Adipocyte (in vitro differentiated cells): ENCODE results near the gene MYL4.
A peak's percentile ranks its signal among the peaks of the same experiment; 100 is the strongest.

Experiments
- DNase-seq: peaks from one replicate; pipeline ENCODE4 v3.0.0-alpha.2; 2015; ENCODE audit warnings: low read depth
- H3K27me3 ChIP-seq: replicated peaks from 2 replicates; pipeline ENCODE4 v1.7.0; 2013; ENCODE audit warnings: mild to moderate bottlenecking, low read length, moderate library complexity; ENCODE audit not compliant: control insufficient read depth, insufficient read depth
- H3K36me3 ChIP-seq: 2 replicates; pipeline ENCODE4 v1.7.0; 2013; ENCODE audit warnings: low read length, mild to moderate bottlenecking, moderate library complexity; ENCODE audit not compliant: control insufficient read depth, insufficient read depth, severe bottlenecking
- H3K4me1 ChIP-seq: 2 replicates; pipeline ENCODE4 v1.7.0; 2013; ENCODE audit warnings: mild to moderate bottlenecking, low read length, moderate library complexity; ENCODE audit not compliant: control insufficient read depth, insufficient read depth
- H3K4me3 ChIP-seq: 2 replicates; pipeline ENCODE4 v1.7.0; 2013; ENCODE audit warnings: mild to moderate bottlenecking, low read length, moderate library complexity
- H3K9ac ChIP-seq: 2 replicates; pipeline ENCODE4 v1.7.0; 2013; ENCODE audit warnings: mild to moderate bottlenecking, low read length, moderate library complexity
- H3K9me3 ChIP-seq: 2 replicates; pipeline ENCODE4 v1.7.0; 2013; ENCODE audit warnings: mild to moderate bottlenecking, low read length, moderate library complexity; ENCODE audit not compliant: control insufficient read depth

Gene MYL4

GRCh38 chr17:47246120-47246519, 37.0 kb downstream of the MYL4 start:
- peaks cover 17% of the 10 kb centered on the region for H3K4me1 ChIP-seq
- no peak overlapping the region for H3K9ac ChIP-seq
- no peaks in the 10 kb centered on the region for H3K36me3 ChIP-seq
- H3K4me3 ChIP-seq: no peak overlapping the region
- no peak for DNase-seq
- no peaks in the 10 kb centered on the region for H3K27me3 ChIP-seq
- H3K9me3 ChIP-seq: no peaks in the 10 kb centered on the region

GRCh38 chr17:47250855-47251254, 41.7 kb downstream of the MYL4 start:
- H3K9ac ChIP-seq: no peak overlapping the region
- H3K36me3 ChIP-seq: no peaks in the 10 kb centered on the region
- no peak overlapping the region for H3K4me3 ChIP-seq
- no peaks in the 10 kb centered on the region for H3K27me3 ChIP-seq
- H3K9me3 ChIP-seq: no peaks in the 10 kb centered on the region
- H3K4me1 ChIP-seq: peaks cover 13% of the 10 kb centered on the region
- no peak for DNase-seq

- no peak overlapping the region for H3K9ac ChIP-seq
- no peaks in the 10 kb centered on the region for H3K36me3 ChIP-seq
- no peak for DNase-seq
- no peaks in the 10 kb centered on the region for H3K9me3 ChIP-seq
- H3K27me3 ChIP-seq: no peaks in the 10 kb centered on the region
- H3K4me3 ChIP-seq: no peak overlapping the region
- H3K4me1 ChIP-seq: peaks cover 13% of the 10 kb centered on the region
Measured at GRCh38 chr17:47251421-47251940, 42.3 kb downstream of the MYL4 start.

- Histone ChIP-seq H3K4me3 (no peak overlapping the region), H3K4me1 (peaks cover 21% of the 10 kb centered on the region), H3K36me3 (no peaks in the 10 kb centered on the region), H3K27me3 (no peaks in the 10 kb centered on the region), H3K9ac (no peak overlapping the region), H3K9me3 (no peaks in the 10 kb centered on the region)
- no peak for DNase-seq
Measured at GRCh38 chr17:47252209-47252608, 43.1 kb downstream of the MYL4 start.

- Histone ChIP-seq H3K9me3 (no peaks in the 10 kb centered on the region), H3K36me3 (no peaks in the 10 kb centered on the region), H3K27me3 (no peaks in the 10 kb centered on the region), H3K4me3 (peak overlapping the region; percentile 87), H3K4me1 (peaks cover 28% of the 10 kb centered on the region), H3K9ac (peak overlapping the region; percentile 87)
- DNase-seq: no peak
Measured at GRCh38 chr17:47252766-47253512, 43.8 kb downstream of the MYL4 start.

GRCh38 chr17:47253541-47254402, 44.6 kb downstream of the MYL4 start, which contains the start of gene ITGB3:
Gene ITGB3, plus strand, starts transcription at chr17:47253827. Its CDS starts 35 bp downstream, at chr17:47253862.
- peak within 1 kb of the TSS; percentile 87 for H3K4me3 ChIP-seq
- H3K27me3 ChIP-seq: no peaks in the 10 kb centered on the region
- no peaks in the 10 kb centered on the region for H3K9me3 ChIP-seq
- peak; percentile 89 for DNase-seq
- H3K4me1 ChIP-seq: peaks cover 32% of the 10 kb centered on the region
- peak within 1 kb of the TSS; percentile 87 for H3K9ac ChIP-seq
- no peaks in the 10 kb centered on the region for H3K36me3 ChIP-seq

- DNase-seq: no peak
- no peaks in the 10 kb centered on the region for H3K36me3 ChIP-seq
- peak overlapping the region; percentile 87 for H3K9ac ChIP-seq
- H3K4me1 ChIP-seq: peaks cover 32% of the 10 kb centered on the region
- no peaks in the 10 kb centered on the region for H3K27me3 ChIP-seq
- H3K4me3 ChIP-seq: peak overlapping the region; percentile 87
- H3K9me3 ChIP-seq: no peaks in the 10 kb centered on the region
Measured at GRCh38 chr17:47254403-47254943, 45.3 kb downstream of the MYL4 start.

GRCh38 chr17:47257651-47258339, 48.6 kb downstream of the MYL4 start:
- H3K27me3 ChIP-seq: no peaks in the 10 kb centered on the region
- DNase-seq: peak; percentile 46

GRCh38 chr17:47262586-47262985, 53.4 kb downstream of the MYL4 start:
- H3K9ac ChIP-seq: no peak overlapping the region
- no peak overlapping the region for H3K4me3 ChIP-seq
- no peaks in the 10 kb centered on the region for H3K27me3 ChIP-seq
- H3K9me3 ChIP-seq: no peaks in the 10 kb centered on the region
- no peaks in the 10 kb centered on the region for H3K36me3 ChIP-seq
- DNase-seq: no peak
- peaks cover 27% of the 10 kb centered on the region for H3K4me1 ChIP-seq

More at GRCh38 chr17:47257651-47258339, 48.6 kb downstream of the MYL4 start:
- peak overlapping the region; percentile 59 for H3K4me3 ChIP-seq
- peak overlapping the region; percentile 49 for H3K9ac ChIP-seq
- H3K9me3 ChIP-seq: no peaks in the 10 kb centered on the region
- H3K36me3 ChIP-seq: no peaks in the 10 kb centered on the region
- H3K4me1 ChIP-seq: peaks cover 32% of the 10 kb centered on the region

GRCh38 chr17:47264166-47264565, 55.0 kb downstream of the MYL4 start:
- Histone ChIP-seq H3K4me1 (peaks cover 26% of the 10 kb centered on the region), H3K9ac (no peak overlapping the region), H3K27me3 (no peaks in the 10 kb centered on the region), H3K9me3 (no peaks in the 10 kb centered on the region), H3K4me3 (no peak overlapping the region), H3K36me3 (no peaks in the 10 kb centered on the region)
- no peak for DNase-seq
